ENCODE results near the gene UBA7. TPM values are rescaled to one million over a fixed set of nuclear protein-coding genes. Genes with fewer than 3 reads are reported as not detected.
A peak's percentile ranks its signal among the peaks of the same experiment; 100 is the strongest.

UBA7 gene
- total RNA-seq, 6 donors from 2014 or later, result 58.8 to 330 (median 118) TPM

GRCh38 chr3:49788056-49788455 is 25.7 kb downstream of the UBA7 start:
- no peak overlapping the region for H3K4me3 ChIP-seq
- peaks cover 0 to 12% (median 0%) of the 10 kb centered on the region in 4 donors for H3K36me3 ChIP-seq
- no peaks in the 10 kb centered on the region for H3K9me3 ChIP-seq
- DNase-seq (no peak), ATAC-seq (ENCODE audit: low FRiP score in 2 of 2) (no peak)
- 97 to 100% methylated on average over 2 of the region's 2 CpGs for WGBS, 2 donors
- H3K27me3 ChIP-seq, result no peaks in the 10 kb centered on the region
- no peak overlapping the region for H3K27ac ChIP-seq
- TF ChIP-seq POLR2A (IDR thresholded peaks at IDR 0.05), result no peak
- no peak for TF ChIP-seq POLR2AphosphoS5 (IDR thresholded peaks at IDR 0.05)
- TF ChIP-seq, protein P1, sequence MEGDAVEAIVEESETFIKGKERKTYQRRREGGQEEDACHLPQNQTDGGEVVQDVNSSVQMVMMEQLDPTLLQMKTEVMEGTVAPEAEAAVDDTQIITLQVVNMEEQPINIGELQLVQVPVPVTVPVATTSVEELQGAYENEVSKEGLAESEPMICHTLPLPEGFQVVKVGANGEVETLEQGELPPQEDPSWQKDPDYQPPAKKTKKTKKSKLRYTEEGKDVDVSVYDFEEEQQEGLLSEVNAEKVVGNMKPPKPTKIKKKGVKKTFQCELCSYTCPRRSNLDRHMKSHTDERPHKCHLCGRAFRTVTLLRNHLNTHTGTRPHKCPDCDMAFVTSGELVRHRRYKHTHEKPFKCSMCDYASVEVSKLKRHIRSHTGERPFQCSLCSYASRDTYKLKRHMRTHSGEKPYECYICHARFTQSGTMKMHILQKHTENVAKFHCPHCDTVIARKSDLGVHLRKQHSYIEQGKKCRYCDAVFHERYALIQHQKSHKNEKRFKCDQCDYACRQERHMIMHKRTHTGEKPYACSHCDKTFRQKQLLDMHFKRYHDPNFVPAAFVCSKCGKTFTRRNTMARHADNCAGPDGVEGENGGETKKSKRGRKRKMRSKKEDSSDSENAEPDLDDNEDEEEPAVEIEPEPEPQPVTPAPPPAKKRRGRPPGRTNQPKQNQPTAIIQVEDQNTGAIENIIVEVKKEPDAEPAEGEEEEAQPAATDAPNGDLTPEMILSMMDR (IDR thresholded peaks at IDR 0.05), result no peak
- no peak for TF ChIP-seq EP300 (IDR thresholded peaks at IDR 0.05)
- H3K4me1 ChIP-seq, result peaks cover 25 to 34% (median 28%) of the 10 kb centered on the region in 4 donors

- no peak overlapping the region for H3K4me3 ChIP-seq
- no peak for ATAC-seq (ENCODE audit: low FRiP score in 2 of 2)
- peaks cover 0 to 14% (median 0%) of the 10 kb centered on the region in 4 donors for H3K36me3 ChIP-seq
- H3K9me3 ChIP-seq, result no peaks in the 10 kb centered on the region
- peak overlapping the region in 2 of 4 donors; percentile 93 to 99 for H3K27ac ChIP-seq
- 87 to 90% methylated on average over 5 of the region's 5 CpGs for WGBS, 2 donors
- TF ChIP-seq EP300 (IDR thresholded peaks at IDR 0.05), result no peak
- no peak for TF ChIP-seq POLR2A (IDR thresholded peaks at IDR 0.05)
- TF ChIP-seq, protein P1 (IDR thresholded peaks at IDR 0.05), result no peak
- TF ChIP-seq POLR2AphosphoS5 (IDR thresholded peaks at IDR 0.05), result no peak
- peaks cover 25 to 36% (median 28%) of the 10 kb centered on the region in 4 donors for H3K4me1 ChIP-seq
- H3K27me3 ChIP-seq, result no peaks in the 10 kb centered on the region
- DNase-seq, result no peak
Observed at GRCh38 chr3:49787536-49787935, 26.2 kb downstream of the UBA7 start.

- Histone ChIP-seq H3K4me1 (peaks cover 25 to 40% (median 28%) of the 10 kb centered on the region in 4 donors), H3K36me3 (peaks cover 0 to 18% (median 0%) of the 10 kb centered on the region in 4 donors), H3K4me3 (peak overlapping the region in 2 of 4 donors; percentile 87 to 88), H3K9me3 (no peaks in the 10 kb centered on the region), H3K27ac (peak overlapping the region; percentile 93 to 99 (median 96)), H3K27me3 (no peaks in the 10 kb centered on the region)
- 73% methylated on average over 3 of the region's 3 CpGs for WGBS, 2 donors
- ATAC-seq (ENCODE audit: low FRiP score in 2 of 2) (no peak), DNase-seq (no peak)
- TF ChIP-seq POLR2A (IDR thresholded peaks at IDR 0.05) (no peak), POLR2AphosphoS5 (IDR thresholded peaks at IDR 0.05) (no peak), EP300 (IDR thresholded peaks at IDR 0.05) (no peak)
- TF ChIP-seq, protein P1 (IDR thresholded peaks at IDR 0.05), result no peak
Observed at GRCh38 chr3:49787182-49787464, 26.6 kb downstream of the UBA7 start.

- H3K9me3 ChIP-seq, result no peaks in the 10 kb centered on the region
- H3K4me3 ChIP-seq, result peak within 1 kb of the TSS; percentile 87 to 96 (median 88)
Observed at GRCh38 chr3:49786357-49787181, 27.2 kb downstream of the UBA7 start, which contains the start of gene IP6K1. Gene IP6K1, minus strand, starts transcription at chr3:49786542. Its CDS starts 38,502 bp downstream, at chr3:49748040.

More at GRCh38 chr3:49786357-49787181, 27.2 kb downstream of the UBA7 start, which contains the start of gene IP6K1:
- H3K27ac ChIP-seq, result peak within 1 kb of the TSS; percentile 93 to 99 (median 96)
- no peaks in the 10 kb centered on the region for H3K27me3 ChIP-seq
- H3K36me3 ChIP-seq, result peaks cover 0 to 22% (median 3%) of the 10 kb centered on the region in 4 donors
- peak; percentile 100 for DNase-seq
- peak; percentile 65 to 93 (median 72) for TF ChIP-seq POLR2A (IDR thresholded peaks at IDR 0.05)
- no peak for TF ChIP-seq EP300 (IDR thresholded peaks at IDR 0.05)
- TF ChIP-seq, protein P1 (IDR thresholded peaks at IDR 0.05), result peak in 4 of 6 experiments; percentile 29 to 33 (median 32)
- TF ChIP-seq POLR2AphosphoS5 (IDR thresholded peaks at IDR 0.05), result peak; percentile 85 to 93
- WGBS, 2 donors, result 4% methylated on average over 24 of the region's 55 CpGs; no CpG with 5 or more reads in 1 of the 2 donors
- H3K4me1 ChIP-seq, result peaks cover 28 to 46% (median 29%) of the 10 kb centered on the region in 4 donors
- peak; percentile 99 to 100 for ATAC-seq (ENCODE audit: low FRiP score in 2 of 2)

All from upper lobe of left lung (tissue), 6 donors.